HCT116 (cell line): ENCODE data around the gene SPEM3. TPM values are rescaled to one million over a fixed set of nuclear protein-coding genes. Genes with fewer than 3 reads are reported as not detected.
A peak's percentile ranks its signal among the peaks of the same experiment; 100 is the strongest.

Experiments used
- ATAC-seq: fragments of 200-7000 bp; cut with Tn5 transposase; 2 replicates; pipeline ENCODE4 v1.9.1; 2020; ENCODE audit warnings: mild to moderate bottlenecking, moderate library complexity
- BruUV-seq: library from RNA; stranded (reverse); fragments of 400-500 nt; replicated peaks from 2 replicates; lab custom pipeline; 2021; lab: Mats Ljungman, UMichigan
- CTCF ChIA-PET: fragments of 300-600 bp; sonication (Branson Sonifier 250); formaldehyde crosslinking; loops from one replicate; lab custom pipeline; 2021; ENCODE audit warnings: antibody characterized with exemption; lab: Charles Lee
- POLR2A ChIA-PET: fragments of 300-600, 350-600 bp; sonication (Branson Sonifier 250); formaldehyde crosslinking; loops from one replicate; lab custom pipeline; 2021; ENCODE audit warnings: antibody characterized with exemption; lab: Charles Lee
- RAD21 ChIA-PET, 2 experiments: fragments of 300-600 bp; sonication (Branson Sonifier 250); formaldehyde crosslinking; loops; one replicate each; lab custom pipeline; 2023; ENCODE audit warnings: low total read pairs in 2 of 2; ENCODE audit not compliant: uncharacterized antibody in 2 of 2, unreplicated experiment in 2 of 2, low non-redundant PET in 1 of 2; lab: Charles Lee
- DNase-seq: peaks from one replicate; pipeline ENCODE4 v3.0.0-alpha.2; 2010; ENCODE audit warnings: low read depth, low spot score
- H2AFZ ChIP-seq: fragments of 200-600 bp; shearing (Covaris generic), sonication (generic); 2 replicates; pipeline ENCODE4 v1.6.1; 2017; ENCODE audit warnings: low read depth, mixed run types, mixed read lengths, antibody characterized with exemption, low read length; ENCODE audit not compliant: poor library complexity, severe bottlenecking
- H3K27ac ChIP-seq: 2 replicates; pipeline ENCODE4 v1.5.1; 2012; ENCODE audit warnings: low read depth, low read length
- H3K27me3 ChIP-seq: fragments of 200-600 bp; sonication (generic); 2 replicates; pipeline ENCODE4 v1.6.1; 2016; ENCODE audit warnings: mixed run types, low read length, mixed read lengths; ENCODE audit not compliant: insufficient read depth
- H3K36me3 ChIP-seq, 2 experiments: fragments of 200-500 bp in 1 of 2; fragments of 200-600 bp in 1 of 2; sonication (Bioruptor generic) in 1 of 2; sonication (generic) in 1 of 2; 2 replicates each; pipeline versions ENCODE4 v1.5.1 to v1.6.1; 2014 to 2016; ENCODE audit warnings: low read length in 2 of 2, inconsistent platforms in 1 of 2, mixed read lengths in 1 of 2, mixed run types in 1 of 2; ENCODE audit not compliant: insufficient read depth in 2 of 2, control insufficient read depth in 1 of 2
- H3K4me1 ChIP-seq, 2 experiments: fragments of 200-600 bp in 1 of 2; sonication (generic) in 1 of 2; 2 replicates each; pipeline versions ENCODE4 v1.5.1 to v1.6.1; 2012 to 2017; ENCODE audit warnings: low read length in 2 of 2, inconsistent platforms in 1 of 2, mild to moderate bottlenecking in 1 of 2, mixed read lengths in 1 of 2, mixed run types in 1 of 2, moderate library complexity in 1 of 2; ENCODE audit not compliant: insufficient read depth in 2 of 2, control insufficient read depth in 1 of 2
- H3K4me2 ChIP-seq: fragments of 200-600 bp; sonication (generic); 2 replicates; pipeline ENCODE4 v1.6.1; 2017; ENCODE audit warnings: mixed run types, low read length, mixed read lengths
- H3K4me3 ChIP-seq, 2 experiments: fragments of 200-600 bp in 1 of 2; sonication (generic) in 1 of 2; replicated peaks in 1 of 2; 2 replicates each; pipeline ENCODE4 v1.5.1; 2011 to 2016; ENCODE audit warnings: low read length in 2 of 2, control low read depth in 1 of 2, low read depth in 1 of 2, mild to moderate bottlenecking in 1 of 2, mixed read lengths in 1 of 2, mixed run types in 1 of 2
- H3K79me2 ChIP-seq: fragments of 200-600 bp; sonication (generic); 2 replicates; pipeline ENCODE4 v1.6.1; 2017; ENCODE audit warnings: mild to moderate bottlenecking, mixed run types, low read length, moderate library complexity, mixed read lengths; ENCODE audit not compliant: insufficient read depth
- H3K9ac ChIP-seq: fragments of 200-600 bp; sonication (generic); 2 replicates; pipeline ENCODE4 v1.6.1; 2016; ENCODE audit warnings: low read length, mixed read lengths
- H3K9me2 ChIP-seq: fragments of 200-600 bp; sonication (generic), shearing (Covaris generic); 2 replicates; pipeline ENCODE4 v1.6.1; 2017; ENCODE audit warnings: mixed run types, mild to moderate bottlenecking, moderate library complexity; ENCODE audit not compliant: insufficient read depth
- H3K9me3 ChIP-seq, 2 experiments: fragments of 200-500 bp in 1 of 2; fragments of 200-600 bp in 1 of 2; sonication (Bioruptor generic) in 1 of 2; sonication (generic) in 1 of 2; 2 replicates each; pipeline ENCODE4 v1.6.1; 2014 to 2017; ENCODE audit warnings: low read length in 2 of 2, mixed read lengths in 2 of 2, inconsistent platforms in 1 of 2, low read depth in 1 of 2, mild to moderate bottlenecking in 1 of 2, mixed run types in 1 of 2, moderate library complexity in 1 of 2; ENCODE audit not compliant: control insufficient read depth in 1 of 2, insufficient read depth in 1 of 2
- H4K20me1 ChIP-seq: fragments of 200-600 bp; sonication (generic), shearing (Covaris generic); 2 replicates; pipeline ENCODE4 v1.6.1; 2017; ENCODE audit warnings: mixed run types, mild to moderate bottlenecking, moderate library complexity; ENCODE audit not compliant: insufficient read depth
- CTCF ChIP-seq, 3 experiments: fragments of 200-600 bp in 1 of 3; sonication (generic) in 1 of 3; IDR thresholded peaks in 2 of 3; conservative IDR thresholded peaks in 1 of 3; 2 replicates each; pipeline ENCODE4 v1.5.1; 2012 to 2017; ENCODE audit warnings: low read depth in 2 of 3, low read length in 2 of 3, antibody characterized with exemption in 1 of 3, borderline replicate concordance in 1 of 3, control low read depth in 1 of 3, mild to moderate bottlenecking in 1 of 3, mixed read lengths in 1 of 3, mixed run types in 1 of 3, moderate library complexity in 1 of 3; ENCODE audit not compliant: insufficient read depth in 1 of 3
- EGR1 ChIP-seq: IDR thresholded peaks from 2 replicates; pipeline ENCODE4 v1.6.1; 2012; ENCODE audit warnings: low read depth
- ELF1 ChIP-seq: IDR thresholded peaks from 2 replicates; pipeline ENCODE4 v1.6.1; 2012; ENCODE audit warnings: low read depth, borderline replicate concordance
- FOSL1 ChIP-seq: IDR thresholded peaks from 2 replicates; pipeline ENCODE4 v1.6.1; 2012; ENCODE audit warnings: low read depth
- POLR2A ChIP-seq: IDR thresholded peaks from 2 replicates; pipeline ENCODE4 v1.7.0; 2011; ENCODE audit warnings: borderline replicate concordance; ENCODE audit not compliant: insufficient read depth, insufficient read length; ENCODE audit errors: extremely low read depth
- POLR2AphosphoS5 ChIP-seq: IDR thresholded peaks from 2 replicates; pipeline ENCODE4 v1.6.1; 2011; ENCODE audit warnings: mild to moderate bottlenecking, low read depth, low read length, moderate library complexity
- SRF ChIP-seq: IDR thresholded peaks from 2 replicates; pipeline ENCODE4 v1.6.1; 2012; ENCODE audit warnings: low read depth
- TCF7L2 ChIP-seq: IDR thresholded peaks from 2 replicates; pipeline ENCODE4 v1.7.0; 2011; ENCODE audit warnings: borderline replicate concordance, inconsistent platforms; ENCODE audit not compliant: insufficient read depth, insufficient read length; ENCODE audit errors: extremely low read depth
- YY1 ChIP-seq: IDR thresholded peaks from 2 replicates; pipeline ENCODE4 v1.6.1; 2011; ENCODE audit warnings: low read length, low read depth, moderate library complexity, mild to moderate bottlenecking; ENCODE audit not compliant: insufficient replicate concordance; ENCODE audit errors: extremely low read depth
- ZFX ChIP-seq: fragments of 450-650 bp; IDR thresholded peaks from 2 replicates; pipeline ENCODE4 v1.6.1; 2017
- ZNF274 ChIP-seq: fragments of 200-500 bp; sonication (Bioruptor generic); IDR thresholded peaks from 2 replicates; pipeline ENCODE4 v1.6.1; 2014; ENCODE audit warnings: mild to moderate bottlenecking, low read depth, low read length, inconsistent platforms
- intact Hi-C: fragments of 100-400 bp; cut with micrococcal nuclease; formaldehyde crosslinking; loops from 2 replicates; pipeline ENCODE4 v1.10.0; 2022
- total RNA-seq: library from RNA; stranded (reverse); gene quantifications from one replicate; pipeline ENCODE4 v1.2.1, GENCODE V29; 2021; ENCODE audit not compliant: unreplicated experiment

SPEM3 gene
- total RNA-seq, 1 experiment from 2014 or later = not detected

DNA sequence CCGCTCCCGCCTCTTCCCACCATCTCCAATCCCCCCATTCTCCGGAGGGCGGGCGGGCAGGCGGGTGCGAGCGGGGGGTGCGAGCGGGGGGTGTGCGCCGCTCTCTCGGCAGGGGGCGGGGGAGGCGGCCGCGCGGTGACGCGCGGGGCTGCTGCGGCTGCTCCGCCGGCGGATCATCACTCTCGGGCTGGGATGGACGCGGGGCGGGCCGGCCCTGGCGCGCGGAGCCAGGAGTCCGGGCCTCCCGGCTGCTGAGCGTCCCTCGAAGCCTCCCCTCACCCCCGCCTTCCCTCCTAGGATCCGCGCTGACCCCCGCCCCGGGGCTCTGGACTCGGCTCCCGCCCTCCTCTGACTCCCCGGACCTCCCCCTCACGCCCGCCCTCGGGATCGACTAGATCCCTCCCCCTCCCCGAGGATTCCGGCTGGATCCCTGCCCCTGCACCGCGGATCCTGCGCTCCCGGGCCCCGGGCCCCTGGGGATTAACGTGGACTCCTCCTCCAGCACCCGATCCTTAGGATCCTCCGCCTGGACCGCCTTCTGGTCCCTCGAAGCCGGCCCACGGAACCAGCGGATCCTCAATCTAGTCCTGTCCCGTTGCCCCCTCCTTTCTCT lies 23.8 kb upstream of the SPEM3 start:
- H3K4me2 ChIP-seq = peak overlapping the region; percentile 81
- intact Hi-C loops = loop anchor here (1.0 kb wide), 1 partner anchor 30 kb away; the partner anchor contains the start of gene TMEM102
- H3K9me3 ChIP-seq = no peaks in the 10 kb centered on the region
- no peaks in the 10 kb centered on the region for H3K27me3 ChIP-seq
- TF ChIP-seq YY1 = peak; percentile 39
- TF ChIP-seq FOSL1 = no peak
- no peak for TF ChIP-seq ELF1
- 0 out of 2 replicates have a peak, but pooled peaks have one; percentile 14 for TF ChIP-seq ZFX
- no peak for TF ChIP-seq CTCF (IDR thresholded peaks at IDR 0.05 in 2 of 3, conservative IDR thresholded peaks at IDR 0.05 in 1 of 3; ENCODE audit: borderline replicate concordance in 1 of 3, insufficient read depth in 1 of 3, low read depth in 2 of 3, low read length in 2 of 3)
- TF ChIP-seq POLR2AphosphoS5 = peak; percentile 55; the same call in 1 of the 2 replicates
- 0 out of 2 replicates have a peak, but pooled peaks have one; percentile 24 for TF ChIP-seq EGR1
- TF ChIP-seq SRF = no peak
- no peak for TF ChIP-seq ZNF274
- peak; percentile 49 for TF ChIP-seq POLR2A
- no peak for TF ChIP-seq TCF7L2
- ChIA-PET POLR2A (interaction anchor here (0.8 to 2.3 kb wide), 15 partner anchors 11 to 179 kb away, joined by 3 to 33 read pairs (median 5); partner anchors contain the start of genes MPDU1, NEURL4, PLSCR3 and POLR2A), CTCF (interaction anchor here (0.8 to 1.4 kb wide), 6 partner anchors 11 to 283 kb away, joined by 3 to 20 read pairs (median 4); partner anchors contain the start of genes PLSCR3, TMEM102, TNK1 and TP53), RAD21 (interaction anchor here (0.5 to 1.2 kb wide), 3 partner anchors 10 to 123 kb away, joined by 3 read pairs; partner anchors contain the start of genes PLSCR3 (in 1 of the 2) and SLC2A4 (in 1 of the 2))
- H3K79me2 ChIP-seq = peaks cover 8% of the 10 kb centered on the region
- ATAC-seq (peak; percentile 35), DNase-seq (no peak)
- H3K4me1 ChIP-seq = peaks cover 30 to 43% of the 10 kb centered on the region in 2 experiments
- peak overlapping the region; percentile 61 to 72 for H3K4me3 ChIP-seq
- H3K9ac ChIP-seq = peak overlapping the region; percentile 84
- H4K20me1 ChIP-seq = no peaks in the 10 kb centered on the region
- H3K9me2 ChIP-seq = no peaks in the 10 kb centered on the region
- H2AFZ ChIP-seq = no peak overlapping the region
- no TSS peak for BruUV-seq
- H3K36me3 ChIP-seq = peaks cover 0 to 2% of the 10 kb centered on the region in 2 experiments; a peak in 1 of 4 replicates
- peak overlapping the region; percentile 70 for H3K27ac ChIP-seq
